Calu3 (cell line): ENCODE data around the gene ANAPC7. TPM values are rescaled to one million over a fixed set of nuclear protein-coding genes. Genes with fewer than 3 reads are reported as not detected.

Experiments
- BruUV-seq: library from RNA; stranded (reverse); fragments of 400-500 nt; replicated peaks from 2 replicates; lab custom pipeline; 2021; lab: Mats Ljungman, UMichigan
- CTCF ChIA-PET: fragments of 300-600 bp; sonication (Branson Sonifier 250); formaldehyde crosslinking; loops from one replicate; lab custom pipeline; 2022; ENCODE audit warnings: antibody characterized with exemption; lab: Charles Lee
- DNase-seq: peaks from one replicate; pipeline ENCODE4 v3.0.0; 2022
- H3K27ac Mint-ChIP-seq: one replicate; pipeline ENCODE4 v1.8.0; 2022; ENCODE audit warnings: mixed read lengths; ENCODE audit not compliant: unreplicated experiment
- H3K27me3 Mint-ChIP-seq: one replicate; pipeline ENCODE4 v1.8.0; 2022; ENCODE audit warnings: mixed read lengths; ENCODE audit not compliant: unreplicated experiment
- H3K36me3 Mint-ChIP-seq: one replicate; pipeline ENCODE4 v1.8.0; 2022; ENCODE audit warnings: mild to moderate bottlenecking, moderate library complexity, mixed read lengths; ENCODE audit not compliant: insufficient read depth, unreplicated experiment
- H3K4me1 Mint-ChIP-seq: one replicate; pipeline ENCODE4 v1.8.0; 2022; ENCODE audit warnings: mild to moderate bottlenecking, low read depth, mixed read lengths; ENCODE audit not compliant: unreplicated experiment
- H3K4me3 Mint-ChIP-seq: one replicate; pipeline ENCODE4 v1.8.0; 2022; ENCODE audit warnings: mild to moderate bottlenecking, low read depth, moderate library complexity, mixed read lengths; ENCODE audit not compliant: unreplicated experiment
- H3K9me3 Mint-ChIP-seq: one replicate; pipeline ENCODE4 v1.8.0; 2022; ENCODE audit warnings: low read depth, mixed read lengths; ENCODE audit not compliant: unreplicated experiment
- CTCF ChIP-seq: fragments of 200-600 bp; IDR thresholded peaks from one replicate; pipeline ENCODE4 v1.8.0; 2022; ENCODE audit warnings: antibody characterized with exemption; ENCODE audit not compliant: unreplicated experiment
- intact Hi-C: fragments of 100-400 bp; cut with micrococcal nuclease; formaldehyde crosslinking; loops from one replicate; pipeline ENCODE4 v1.10.0; 2022; ENCODE audit not compliant: unreplicated experiment
- total RNA-seq: library from RNA; stranded (reverse); gene quantifications from 2 replicates; pipeline ENCODE4 v1.2.3, GENCODE V29; 2022

ANAPC7 gene
- total RNA-seq, 1 experiment from 2014 or later, result 136 TPM

GRCh38 chr12:110333201-110333600 lies 70.3 kb downstream of the ANAPC7 start:
- Mint-ChIP-seq H3K4me1 (peaks cover 24% of the 10 kb centered on the region), H3K36me3 (peaks cover 96% of the 10 kb centered on the region), H3K27me3 (no peaks in the 10 kb centered on the region), H3K4me3 (no peak overlapping the region), H3K27ac (no peak overlapping the region), H3K9me3 (no peaks in the 10 kb centered on the region)
- intact Hi-C loops, result no loop called here
- BruUV-seq, result no TSS peak
- DNase-seq, result no peak
- no peak for TF ChIP-seq CTCF
- CTCF ChIA-PET, result interaction anchor here (0.6 kb wide), 1 partner anchor 1299 kb away, joined by 3 read pairs; no protein-coding TSS in a partner anchor

GRCh38 chr12:110330544-110330943 lies 73.0 kb downstream of the ANAPC7 start:
- no peaks in the 10 kb centered on the region for H3K9me3 Mint-ChIP-seq
- BruUV-seq, result no TSS peak
- no peak overlapping the region for H3K4me3 Mint-ChIP-seq
- H3K27me3 Mint-ChIP-seq, result no peaks in the 10 kb centered on the region
- no peak for DNase-seq
- H3K4me1 Mint-ChIP-seq, result peaks cover 26% of the 10 kb centered on the region
- H3K27ac Mint-ChIP-seq, result peak overlapping the region; percentile 73
- intact Hi-C loops, result no loop called here
- no peak for TF ChIP-seq CTCF
- CTCF ChIA-PET, result interaction anchor here (0.5 to 1.6 kb wide), 3 partner anchors 8 to 66 kb away, joined by 3 to 6 read pairs (median 6); no protein-coding TSS in a partner anchor
- H3K36me3 Mint-ChIP-seq, result peaks cover 95% of the 10 kb centered on the region

GRCh38 chr12:110330124-110330523 lies 73.4 kb downstream of the ANAPC7 start:
- CTCF ChIA-PET, result interaction anchor here (0.5 to 1.6 kb wide), 3 partner anchors 9 to 65 kb away, joined by 3 to 6 read pairs (median 6); no protein-coding TSS in a partner anchor
- Mint-ChIP-seq H3K27ac (peak overlapping the region; percentile 73), H3K27me3 (no peaks in the 10 kb centered on the region), H3K9me3 (no peaks in the 10 kb centered on the region), H3K4me3 (no peak overlapping the region), H3K4me1 (peaks cover 26% of the 10 kb centered on the region), H3K36me3 (peaks cover 95% of the 10 kb centered on the region)
- TF ChIP-seq CTCF, result no peak
- no TSS peak for BruUV-seq
- intact Hi-C loops, result no loop called here
- DNase-seq, result no peak

- no peak for DNase-seq
- peak overlapping the region; percentile 73 for H3K27ac Mint-ChIP-seq
- CTCF ChIA-PET, result interaction anchor here (0.5 to 1.6 kb wide), 2 partner anchors 9 to 30 kb away, joined by 6 read pairs; no protein-coding TSS in a partner anchor
- no peaks in the 10 kb centered on the region for H3K27me3 Mint-ChIP-seq
- H3K4me1 Mint-ChIP-seq, result peaks cover 26% of the 10 kb centered on the region
- H3K9me3 Mint-ChIP-seq, result no peaks in the 10 kb centered on the region
- H3K36me3 Mint-ChIP-seq, result peaks cover 96% of the 10 kb centered on the region
- no TSS peak for BruUV-seq
- no peak overlapping the region for H3K4me3 Mint-ChIP-seq
- intact Hi-C loops, result no loop called here
- TF ChIP-seq CTCF, result no peak
Observed at GRCh38 chr12:110329710-110330109, 73.8 kb downstream of the ANAPC7 start.

Other genes with a start within 250 kb of the ANAPC7 start
- 388 and 437 TPM in 2 replicates for gene ATP2A2, start 122.5 kb downstream of the ANAPC7 start, total RNA-seq
- 321 and 344 TPM in 2 replicates for gene ARPC3, start 46.6 kb upstream of the ANAPC7 start, total RNA-seq
- gene GPN3, start 64.5 kb upstream of the ANAPC7 start, total RNA-seq, result 31.8 and 35.9 TPM in 2 replicates
- gene FAM216A, start 65.1 kb upstream of the ANAPC7 start, total RNA-seq, result 10.5 and 11.2 TPM in 2 replicates
- gene VPS29, start 98.4 kb upstream of the ANAPC7 start, total RNA-seq, result 156 and 164 TPM in 2 replicates
- gene RAD9B, start 98.6 kb upstream of the ANAPC7 start, total RNA-seq, result 0.80 and 1.9 TPM in 2 replicates
- gene PPTC7, start 179.6 kb upstream of the ANAPC7 start, total RNA-seq, result 26.0 and 27.8 TPM in 2 replicates
- 41.0 and 41.8 TPM in 2 replicates for gene TCTN1, start 210.4 kb upstream of the ANAPC7 start, total RNA-seq